ENCODE measurements around the gene THAP6.
A peak's percentile ranks its signal among the peaks of the same experiment; 100 is the strongest.

THAP6 gene

DNA sequence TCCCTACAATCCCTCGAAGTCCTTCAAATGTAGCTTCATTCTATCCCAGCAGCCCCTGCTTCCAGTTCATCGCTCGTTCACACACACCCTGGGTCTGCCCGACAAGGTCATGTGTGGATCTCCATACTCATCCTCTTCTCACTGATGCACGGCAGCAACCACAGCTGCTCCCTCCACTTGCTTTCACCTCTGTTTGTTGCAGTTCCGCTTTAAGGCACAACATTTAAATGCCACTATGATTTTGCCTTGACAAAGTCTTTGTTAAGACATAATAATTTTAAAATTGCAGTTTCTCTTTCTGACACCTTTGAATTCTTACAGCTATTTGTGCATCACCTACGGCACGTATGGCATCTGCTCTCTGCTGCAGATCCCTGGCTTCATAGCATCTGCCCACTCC lies 43.4 kb downstream of the THAP6 start:
- H3K4me3 ChIP-seq (ENCODE audit: low read depth, low read length), result no peak overlapping the region
- no peak for DNase-seq (ENCODE audit: low read depth)
- TF ChIP-seq, protein P1, sequence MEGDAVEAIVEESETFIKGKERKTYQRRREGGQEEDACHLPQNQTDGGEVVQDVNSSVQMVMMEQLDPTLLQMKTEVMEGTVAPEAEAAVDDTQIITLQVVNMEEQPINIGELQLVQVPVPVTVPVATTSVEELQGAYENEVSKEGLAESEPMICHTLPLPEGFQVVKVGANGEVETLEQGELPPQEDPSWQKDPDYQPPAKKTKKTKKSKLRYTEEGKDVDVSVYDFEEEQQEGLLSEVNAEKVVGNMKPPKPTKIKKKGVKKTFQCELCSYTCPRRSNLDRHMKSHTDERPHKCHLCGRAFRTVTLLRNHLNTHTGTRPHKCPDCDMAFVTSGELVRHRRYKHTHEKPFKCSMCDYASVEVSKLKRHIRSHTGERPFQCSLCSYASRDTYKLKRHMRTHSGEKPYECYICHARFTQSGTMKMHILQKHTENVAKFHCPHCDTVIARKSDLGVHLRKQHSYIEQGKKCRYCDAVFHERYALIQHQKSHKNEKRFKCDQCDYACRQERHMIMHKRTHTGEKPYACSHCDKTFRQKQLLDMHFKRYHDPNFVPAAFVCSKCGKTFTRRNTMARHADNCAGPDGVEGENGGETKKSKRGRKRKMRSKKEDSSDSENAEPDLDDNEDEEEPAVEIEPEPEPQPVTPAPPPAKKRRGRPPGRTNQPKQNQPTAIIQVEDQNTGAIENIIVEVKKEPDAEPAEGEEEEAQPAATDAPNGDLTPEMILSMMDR (conservative IDR thresholded peaks at IDR 0.05; ENCODE audit: low read depth, low read length), result no peak

DNA sequence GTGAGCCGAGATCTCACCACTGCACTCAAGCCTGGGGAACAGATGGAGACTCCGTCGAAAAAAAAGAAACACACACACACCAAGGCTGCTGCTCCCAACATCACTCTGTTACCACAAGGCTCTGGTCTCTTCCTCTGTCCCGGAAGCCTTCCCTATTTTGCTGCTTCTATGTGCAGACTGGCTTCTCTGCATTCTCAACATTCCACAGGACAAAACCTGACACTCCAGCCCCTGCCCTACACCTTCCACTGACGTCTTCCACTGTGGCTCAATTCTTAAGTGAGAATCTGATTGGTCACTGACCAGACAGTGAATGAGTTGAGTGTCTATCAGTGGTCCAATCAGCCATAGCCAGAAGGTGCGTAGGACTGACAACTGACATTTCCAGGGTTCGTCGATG lies 47.5 kb downstream of the THAP6 start:
- DNase-seq (ENCODE audit: low read depth), result peak; percentile 55
- H3K4me3 ChIP-seq (ENCODE audit: low read depth, low read length), result no peak overlapping the region
- TF ChIP-seq, protein P1 (conservative IDR thresholded peaks at IDR 0.05; ENCODE audit: low read depth, low read length), result no peak

DNA sequence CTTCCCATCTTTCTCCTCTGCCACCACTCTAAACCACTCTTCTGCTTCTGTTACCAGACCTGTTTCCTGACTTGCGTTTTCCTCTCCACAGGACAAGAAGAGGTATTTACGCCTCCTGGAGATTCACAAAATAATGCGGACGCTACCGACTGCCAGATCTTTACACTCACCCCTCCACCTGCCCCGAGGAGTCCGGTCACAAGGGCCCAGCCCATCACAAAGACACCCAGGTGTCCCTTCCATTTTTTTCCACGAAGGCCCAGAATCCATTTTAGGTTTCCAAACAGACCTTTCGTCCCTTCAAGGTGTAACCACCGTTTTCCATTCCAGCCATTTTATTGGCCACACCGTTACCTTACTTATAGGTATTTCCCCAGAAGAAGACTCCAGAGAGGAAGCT lies 49.8 kb downstream of the THAP6 start:
- TF ChIP-seq, protein P1 (conservative IDR thresholded peaks at IDR 0.05; ENCODE audit: low read depth, low read length), result no peak
- DNase-seq (ENCODE audit: low read depth), result no peak
- no peak overlapping the region for H3K4me3 ChIP-seq (ENCODE audit: low read depth, low read length)

DNA sequence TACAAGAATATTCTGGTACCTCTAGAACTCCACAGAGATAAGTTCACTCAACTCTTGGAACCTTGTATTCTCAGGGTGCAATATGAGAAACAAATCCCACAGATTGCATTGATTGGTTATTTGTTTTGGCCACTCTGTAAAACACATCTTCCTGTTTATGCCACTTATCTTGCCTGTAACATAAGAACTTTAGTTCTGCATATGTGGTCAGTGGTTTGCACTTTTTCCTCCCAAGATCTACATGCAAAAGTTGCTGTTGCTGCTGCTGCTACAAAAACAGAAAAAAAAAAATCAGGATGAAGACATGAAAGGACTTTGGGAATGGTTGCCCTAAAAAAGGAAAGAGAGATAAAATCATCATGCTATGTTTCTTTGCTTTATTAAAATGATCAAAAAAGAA lies 51.2 kb downstream of the THAP6 start:
- DNase-seq (ENCODE audit: low read depth), result no peak
- TF ChIP-seq, protein P1 (conservative IDR thresholded peaks at IDR 0.05; ENCODE audit: low read depth, low read length), result no peak
- H3K4me3 ChIP-seq (ENCODE audit: low read depth, low read length), result no peak overlapping the region

DNA sequence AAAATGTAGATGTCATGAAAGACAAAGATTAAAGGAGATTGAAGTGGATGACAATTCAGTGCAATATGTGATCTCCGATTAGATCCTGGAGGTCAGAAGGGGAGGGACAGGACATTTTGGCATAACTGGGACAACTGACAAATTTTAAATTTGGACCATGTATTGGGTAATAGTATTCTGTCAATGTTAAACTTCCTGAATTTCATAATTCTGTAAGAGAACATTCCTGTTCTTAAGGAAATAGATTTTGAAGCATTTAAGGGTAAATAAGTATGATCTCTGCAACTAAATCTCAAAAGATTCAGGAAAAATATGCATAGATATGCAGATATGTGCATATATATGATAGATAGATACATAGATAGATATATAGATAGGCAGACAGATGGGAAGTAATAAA lies 52.6 kb downstream of the THAP6 start:
- DNase-seq (ENCODE audit: low read depth), result no peak
- TF ChIP-seq, protein P1 (conservative IDR thresholded peaks at IDR 0.05; ENCODE audit: low read depth, low read length), result no peak

DNA sequence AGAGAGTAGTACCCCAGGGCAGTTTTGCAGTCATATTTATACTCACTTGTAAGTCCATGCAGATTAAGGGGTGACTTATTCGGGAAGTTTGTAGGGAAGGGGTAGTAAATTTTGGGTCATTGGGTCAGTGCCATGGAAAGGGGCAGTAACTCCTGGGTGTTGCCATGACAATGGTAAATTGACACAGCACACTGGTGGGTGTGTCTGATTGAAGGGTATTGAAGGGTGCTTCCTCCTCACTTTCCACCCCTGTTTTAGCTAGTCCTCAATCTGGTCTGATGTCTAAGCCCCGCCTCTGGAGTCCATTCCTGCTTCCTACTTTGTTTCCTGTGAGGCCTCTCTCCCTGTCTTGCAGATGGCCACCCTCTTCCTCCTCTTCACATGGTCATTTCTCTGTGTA lies 53.5 kb downstream of the THAP6 start:
- TF ChIP-seq, protein P1 (conservative IDR thresholded peaks at IDR 0.05; ENCODE audit: low read depth, low read length), result no peak
- H3K4me3 ChIP-seq (ENCODE audit: low read depth, low read length), result no peak overlapping the region
- no peak for DNase-seq (ENCODE audit: low read depth)

More for the DNA sequence above, 52.6 kb downstream of the THAP6 start:
- no peak overlapping the region for H3K4me3 ChIP-seq (ENCODE audit: low read depth, low read length)
